ENCODE results near the gene ABHD11. TPM values are rescaled to one million over a fixed set of nuclear protein-coding genes. Genes with fewer than 3 reads are reported as not detected.
A peak's percentile ranks its signal among the peaks of the same experiment; 100 is the strongest.
"Not testable (repeated sequence)": the region's sequence is repeated elsewhere in the genome, so short reads cannot be mapped to it uniquely, and the experiment has no call there.

ABHD11 gene
- total RNA-seq, 1 donor from 2014 or later, result 14.3 TPM

DNA sequence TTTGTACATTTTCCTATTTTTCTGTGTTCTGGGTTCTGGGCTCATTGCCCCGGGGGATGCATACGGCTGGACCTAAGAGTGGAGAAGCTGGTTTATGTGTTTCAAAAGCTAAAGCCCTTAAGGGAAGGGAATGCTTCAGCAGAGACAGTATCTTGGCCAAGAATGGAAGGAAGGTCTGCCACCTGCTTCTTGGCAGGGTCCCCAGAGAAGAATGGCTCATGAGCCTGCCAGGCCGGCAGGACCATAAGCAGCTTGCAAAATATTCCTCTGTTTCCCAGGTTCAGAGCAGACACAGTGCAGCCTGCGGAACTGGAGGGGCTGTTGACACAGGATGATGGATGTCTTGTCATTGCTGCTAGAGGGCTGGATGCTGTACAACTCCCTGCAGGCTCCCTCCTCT, 7.8 kb upstream of the ABHD11 start:
- DNase-seq (ENCODE audit: extremely low read depth, low read depth, low spot score), result no peak

DNA sequence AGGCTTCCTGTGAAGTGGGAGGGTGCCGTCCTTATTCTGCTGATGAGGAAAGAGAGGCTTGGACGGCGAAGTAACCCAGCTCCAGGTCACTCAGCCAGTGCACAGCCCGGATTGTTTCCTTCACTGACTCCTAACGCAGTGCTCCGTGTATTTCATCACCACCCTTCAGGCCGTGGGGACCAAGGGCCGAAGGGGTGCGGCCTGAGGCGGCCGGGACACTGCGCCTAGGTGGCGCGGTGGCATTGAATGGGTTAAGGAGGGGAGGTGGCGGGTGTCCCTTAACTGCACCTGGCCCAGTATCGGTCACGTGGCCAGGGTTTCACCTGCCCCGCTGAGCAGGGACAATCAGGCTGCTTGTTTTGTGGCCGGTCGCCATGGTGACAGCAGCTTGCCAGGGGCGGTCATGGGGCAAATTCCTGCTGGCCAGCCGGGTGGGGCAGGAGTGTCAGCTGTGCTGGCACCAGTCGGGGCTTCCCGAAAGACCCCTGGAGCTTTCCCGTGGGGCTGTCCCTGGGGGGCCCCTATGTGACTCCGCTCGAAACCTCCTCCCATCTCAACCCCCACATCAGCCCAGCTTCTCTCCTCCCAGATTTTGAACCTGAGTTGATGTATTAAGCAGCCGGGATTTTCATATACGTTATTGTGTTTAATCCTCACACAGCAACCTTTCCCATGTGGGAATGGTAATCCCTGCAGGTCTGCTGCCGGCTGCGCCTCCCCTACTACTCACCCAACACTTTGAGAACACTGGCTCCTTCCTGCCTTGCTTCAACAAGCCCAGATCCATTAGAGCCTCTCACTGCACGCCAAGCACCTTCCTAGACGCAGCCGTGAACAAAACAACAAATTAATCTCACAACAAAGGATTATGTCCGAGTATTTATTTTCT, 4.4 kb upstream of the ABHD11 start:
- no peak for DNase-seq (ENCODE audit: extremely low read depth, low read depth, low spot score)

DNA sequence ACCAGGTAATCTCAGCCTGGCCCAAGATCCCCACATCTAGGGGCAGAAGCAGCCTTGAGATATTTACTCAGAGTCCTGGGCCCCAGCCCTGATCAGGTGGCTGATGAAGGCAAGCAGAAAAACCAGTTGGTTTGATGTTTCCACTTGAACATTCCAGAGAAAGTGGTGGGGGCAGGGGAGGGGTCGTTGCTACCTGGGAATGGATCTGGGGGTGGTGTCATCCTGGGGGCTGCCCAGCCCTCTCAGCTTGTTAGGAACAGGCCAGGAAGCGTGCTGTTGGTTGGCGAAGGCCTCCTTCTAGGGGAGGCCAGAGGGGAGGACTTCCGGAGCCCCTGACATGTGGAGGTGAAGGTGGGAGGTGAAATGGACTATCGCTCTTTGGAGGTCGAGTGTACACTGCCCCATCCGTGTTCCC, 3.7 kb upstream of the ABHD11 start:
- DNase-seq (ENCODE audit: extremely low read depth, low read depth, low spot score), result no peak

DNA sequence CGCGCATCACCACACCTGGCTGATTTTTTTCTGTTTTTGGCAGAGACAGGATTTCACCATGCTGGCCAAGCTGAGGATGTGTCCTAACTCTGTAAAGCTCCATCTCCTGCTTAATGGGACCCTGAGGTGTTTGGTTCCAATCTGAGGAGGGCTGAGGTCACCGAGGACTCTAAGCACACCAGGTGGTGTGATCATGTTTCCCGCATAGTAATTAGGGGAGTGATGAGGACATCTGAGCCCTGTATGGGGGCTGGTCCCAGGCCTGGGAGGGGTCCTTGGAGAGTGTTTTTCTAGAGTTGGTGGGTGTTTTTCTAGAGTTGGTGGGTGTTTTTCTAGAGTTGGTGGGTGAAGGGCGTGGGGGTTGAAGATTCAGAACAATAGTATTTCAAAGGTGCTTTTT, 3.0 kb upstream of the ABHD11 start:
- no peak for DNase-seq (ENCODE audit: extremely low read depth, low read depth, low spot score)

DNA sequence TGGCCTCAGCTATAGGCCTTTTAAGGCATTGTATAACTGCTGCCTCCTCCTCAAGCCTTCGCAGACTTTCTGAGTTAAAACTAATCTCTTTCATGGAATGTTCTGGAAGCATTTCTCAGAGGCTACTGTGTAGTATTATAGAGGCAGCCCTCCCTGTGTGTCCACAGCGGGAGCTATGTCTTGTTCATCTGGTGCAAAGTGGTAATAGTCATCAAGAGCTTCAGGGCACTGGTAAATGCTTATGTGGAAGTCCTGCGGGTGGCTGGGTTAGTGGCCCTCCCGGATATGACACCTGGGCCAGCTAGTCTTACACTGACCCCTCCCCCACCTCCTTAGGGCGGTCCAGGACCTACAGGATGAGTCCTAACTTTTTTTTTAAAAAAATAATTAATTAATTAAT, 2.2 kb upstream of the ABHD11 start:
- no peak for DNase-seq (ENCODE audit: extremely low read depth, low read depth, low spot score)

DNA sequence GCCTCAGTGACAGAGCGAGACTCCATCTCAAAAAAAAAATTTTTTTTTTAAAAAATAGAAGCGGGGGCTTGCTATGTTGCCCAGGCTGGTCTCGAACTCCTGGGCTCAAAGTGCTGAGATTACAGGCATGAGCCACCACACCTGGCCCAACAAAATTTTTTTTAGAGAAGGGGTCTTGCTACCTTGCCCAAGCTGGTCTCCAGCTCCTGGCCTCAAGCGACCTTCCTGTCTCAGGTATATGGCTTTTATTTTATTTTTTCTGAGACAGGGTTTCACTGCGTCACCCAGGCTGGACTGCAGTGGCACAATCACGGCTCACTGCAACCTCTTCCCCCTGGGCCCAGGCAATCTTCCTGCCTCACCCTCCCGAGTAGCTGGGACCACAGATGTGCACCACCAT, 1.6 kb upstream of the ABHD11 start:
- DNase-seq (ENCODE audit: extremely low read depth, low read depth, low spot score), result no peak

DNA sequence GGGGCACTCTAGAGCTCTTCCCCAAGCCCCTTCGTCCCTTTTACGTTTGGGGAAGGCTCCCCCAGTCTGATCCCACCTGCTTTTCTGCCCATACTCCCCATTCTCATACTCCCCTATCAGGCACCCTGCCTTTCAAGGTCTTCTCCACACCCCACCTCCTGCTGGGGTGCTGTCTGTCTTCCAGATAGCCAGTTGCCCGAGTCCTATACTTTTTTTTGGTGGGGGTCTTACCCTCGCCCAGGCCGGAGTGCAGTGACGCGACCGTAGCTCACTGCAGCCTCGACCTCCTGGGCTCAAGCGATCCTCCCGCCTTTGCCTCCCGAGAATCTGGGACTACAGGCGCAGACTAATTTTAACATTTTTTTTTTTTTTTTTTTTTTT, 775 bp upstream of the ABHD11 start:
- no peak for DNase-seq (ENCODE audit: extremely low read depth, low read depth, low spot score)

DNA sequence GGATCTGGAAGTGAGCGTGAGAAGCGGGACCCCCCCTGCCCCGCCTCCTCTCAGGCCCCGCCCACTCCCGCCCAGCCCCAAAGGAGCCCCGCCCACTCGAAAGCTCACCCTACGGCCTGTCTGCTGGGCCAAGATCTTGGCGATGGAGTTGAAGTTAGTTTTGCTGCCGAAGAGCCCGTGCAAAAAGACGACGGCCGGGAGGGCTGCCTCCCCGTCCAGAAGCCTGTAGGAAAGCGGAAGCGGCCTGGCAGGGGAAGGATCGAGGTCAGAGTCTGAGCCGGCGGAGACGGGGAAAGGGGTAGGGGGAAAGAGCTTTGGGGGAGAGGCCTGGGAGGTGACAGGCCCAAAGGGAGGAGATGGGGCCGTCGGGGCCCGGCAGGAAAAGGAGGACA, 386 bp downstream of the ABHD11 start:
- DNase-seq (ENCODE audit: extremely low read depth, low read depth, low spot score), result no peak

DNA sequence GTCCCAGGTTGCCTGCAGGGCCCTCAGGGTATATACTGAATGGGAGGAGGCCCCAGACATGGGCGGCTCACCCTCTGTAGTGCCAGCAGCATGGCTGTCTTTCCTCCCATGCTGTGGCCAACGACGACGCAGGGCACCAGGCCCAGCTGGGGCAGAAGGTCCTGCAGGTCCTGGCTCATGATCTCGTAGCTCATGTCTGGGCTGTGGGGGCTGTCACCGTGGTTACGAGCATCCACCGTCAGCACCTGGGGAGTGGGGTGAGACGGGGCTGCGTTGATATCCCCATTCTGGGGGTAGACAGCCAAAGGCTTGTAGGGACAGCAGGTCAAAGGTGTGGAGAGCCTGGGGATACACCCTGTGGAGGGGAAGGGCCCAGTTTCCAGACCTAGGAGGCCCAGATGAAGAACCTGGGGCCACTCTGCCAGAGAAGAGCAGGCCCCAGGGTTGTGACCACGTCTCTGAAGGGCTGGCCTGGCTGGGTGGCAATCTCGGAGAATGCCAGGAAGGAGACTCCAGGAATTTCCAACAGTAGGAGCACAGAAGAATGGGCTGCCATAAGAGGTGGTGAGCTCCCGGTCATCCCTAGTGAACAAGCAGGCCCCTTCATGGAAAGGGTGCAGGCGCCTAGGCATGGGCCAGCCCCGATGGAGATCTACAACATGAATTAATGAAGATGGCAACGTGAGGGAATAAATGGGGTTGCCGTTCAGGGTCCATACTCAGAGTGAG, 947 bp downstream of the ABHD11 start:
- no peak for DNase-seq (ENCODE audit: extremely low read depth, low read depth, low spot score)

DNA sequence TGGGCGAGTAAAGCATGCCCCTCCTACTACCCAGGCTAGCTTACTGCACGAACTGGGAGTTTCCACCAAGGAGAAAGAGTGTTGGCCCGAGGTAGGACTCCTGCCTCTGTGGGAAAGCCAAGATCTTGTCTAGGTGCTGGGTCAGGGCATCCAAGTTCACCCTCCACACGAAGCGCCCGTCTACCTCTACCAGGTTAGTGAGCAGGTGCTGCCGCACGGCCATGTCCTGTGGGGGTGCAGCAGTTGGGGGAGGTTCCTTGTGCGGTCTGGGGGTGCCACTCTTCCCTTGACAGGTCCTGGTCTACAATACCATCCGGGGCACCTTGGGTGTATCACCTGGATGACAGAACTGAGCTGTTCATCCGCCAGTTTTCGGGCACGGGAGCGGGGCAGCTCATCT, 1.7 kb downstream of the ABHD11 start:
- no peak for DNase-seq (ENCODE audit: extremely low read depth, low read depth, low spot score)

DNA sequence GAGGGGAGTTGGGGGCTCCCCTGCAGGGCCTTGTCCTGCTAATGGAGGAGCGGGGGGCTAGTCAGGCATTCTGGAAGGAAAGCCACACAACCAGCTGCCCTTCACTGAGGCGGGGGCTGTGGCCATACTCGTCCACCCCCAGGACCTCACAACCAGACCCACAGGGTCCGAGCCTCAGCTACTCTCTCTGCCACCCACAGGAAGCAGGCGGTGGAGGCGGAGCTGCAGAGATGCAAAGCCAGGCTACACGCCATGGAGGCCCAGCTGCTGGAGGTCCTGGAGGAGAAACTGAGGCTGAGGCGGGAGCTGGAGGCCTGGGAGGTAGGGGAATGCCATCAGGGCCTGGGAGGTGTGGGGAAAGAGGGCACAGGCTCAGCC, 3.1 kb downstream of the ABHD11 start:
- no peak for DNase-seq (ENCODE audit: extremely low read depth, low read depth, low spot score)

DNA sequence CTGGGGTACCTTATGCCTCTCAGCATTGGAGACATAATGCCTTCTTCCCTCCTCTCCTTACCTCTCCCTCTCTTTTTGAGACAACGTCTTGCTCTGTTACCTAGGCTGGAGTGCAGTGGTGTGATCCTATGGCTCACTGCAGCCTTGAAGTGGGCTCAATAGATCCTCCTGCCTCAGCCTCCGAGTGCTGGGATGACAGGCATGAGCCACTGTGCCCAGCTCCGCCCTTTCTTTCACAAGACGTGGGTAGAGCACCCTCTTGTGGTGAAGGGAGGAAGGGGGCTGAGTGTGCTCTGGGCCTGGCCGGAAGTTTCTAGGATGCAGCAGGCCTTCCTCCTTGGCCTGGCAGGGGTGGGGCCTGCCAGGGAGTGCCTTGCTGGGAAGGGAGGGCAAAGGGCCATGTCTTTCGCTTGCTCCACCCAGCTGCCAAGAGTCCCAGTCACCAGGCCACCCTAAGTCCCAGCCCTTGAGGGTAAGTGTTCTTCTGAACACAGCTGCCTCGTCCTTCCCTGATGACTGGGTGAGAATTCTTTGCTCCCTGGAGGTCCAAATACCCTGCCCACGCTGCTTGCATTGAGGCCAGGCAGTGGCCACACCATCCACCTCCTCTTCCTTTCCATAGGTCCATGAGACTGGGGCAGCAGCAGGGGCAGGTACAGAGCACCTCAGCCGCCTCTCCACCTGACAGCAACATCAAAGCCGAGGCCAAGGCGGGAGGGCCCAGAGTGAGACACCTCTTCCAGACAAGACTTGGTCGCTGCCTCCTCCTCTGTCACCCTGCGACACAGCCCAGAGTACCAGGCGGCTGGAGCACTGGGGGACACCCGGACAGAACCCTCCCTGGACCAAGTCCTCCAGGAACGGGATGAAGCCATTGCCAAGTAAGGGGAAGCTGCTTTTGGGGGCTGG, 3.7 kb downstream of the ABHD11 start:
- peak; percentile 69 for DNase-seq (ENCODE audit: extremely low read depth, low read depth, low spot score)

DNA sequence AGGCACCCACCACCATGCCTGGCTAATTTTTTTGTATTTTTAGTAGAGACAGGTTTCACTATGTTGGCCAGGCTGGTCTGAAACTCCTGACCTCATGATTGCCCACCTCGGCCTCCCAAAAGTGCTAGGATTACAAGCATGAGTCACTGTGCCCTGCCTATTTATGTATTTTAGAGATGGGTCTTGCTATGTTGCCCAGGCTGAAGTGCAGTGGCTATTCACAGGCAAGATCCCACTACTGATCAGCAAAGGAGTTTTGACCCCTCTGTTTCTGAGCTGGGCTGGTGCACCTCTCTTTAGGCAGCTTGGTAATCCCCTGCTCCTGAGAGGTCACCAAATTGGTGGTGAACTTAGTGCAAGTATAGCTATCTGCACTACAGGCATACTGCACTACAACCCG, 6.2 kb downstream of the ABHD11 start:
- DNase-seq (ENCODE audit: extremely low read depth, low read depth, low spot score), result no peak

DNA sequence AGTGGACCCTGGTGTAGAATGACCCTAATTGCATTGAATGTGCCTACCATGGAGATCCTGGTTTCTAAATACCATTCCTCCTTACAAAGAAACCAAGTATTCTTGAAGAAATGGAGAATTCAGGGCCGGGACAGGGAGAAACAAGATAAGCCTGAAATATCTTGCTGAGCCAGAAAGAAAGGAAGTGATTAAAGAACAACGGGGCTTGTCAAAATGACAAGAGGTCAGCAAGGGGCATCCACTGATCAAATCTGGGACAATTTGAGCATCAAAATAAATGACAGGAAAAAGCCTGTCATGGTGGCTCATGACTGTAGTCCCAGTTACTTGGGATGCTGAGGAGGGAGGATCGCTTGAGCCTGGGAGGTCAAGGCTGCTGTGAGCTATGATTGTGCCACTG, 8.1 kb downstream of the ABHD11 start:
- no peak for DNase-seq (ENCODE audit: extremely low read depth, low read depth, low spot score)

DNA sequence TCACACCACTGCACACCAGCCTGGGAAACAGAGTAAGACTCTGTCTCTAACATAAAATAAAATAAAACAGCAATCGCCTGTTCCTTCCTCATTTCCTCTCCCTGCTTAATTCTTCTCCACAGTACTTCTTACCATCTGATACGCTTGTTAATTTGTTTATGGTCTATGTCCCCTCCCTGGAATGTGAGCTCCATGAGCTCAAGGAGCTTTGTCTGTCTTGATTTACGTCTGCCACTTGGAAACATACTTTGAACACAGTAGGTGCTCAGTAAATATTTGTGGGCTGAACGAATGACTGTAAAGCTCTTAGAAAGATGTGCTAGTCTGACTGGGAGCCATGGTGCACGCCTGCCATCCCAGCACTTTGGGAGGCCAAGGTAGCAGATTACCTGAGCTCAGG, 10.1 kb downstream of the ABHD11 start:
- no peak for DNase-seq (ENCODE audit: extremely low read depth, low read depth, low spot score)

DNA sequence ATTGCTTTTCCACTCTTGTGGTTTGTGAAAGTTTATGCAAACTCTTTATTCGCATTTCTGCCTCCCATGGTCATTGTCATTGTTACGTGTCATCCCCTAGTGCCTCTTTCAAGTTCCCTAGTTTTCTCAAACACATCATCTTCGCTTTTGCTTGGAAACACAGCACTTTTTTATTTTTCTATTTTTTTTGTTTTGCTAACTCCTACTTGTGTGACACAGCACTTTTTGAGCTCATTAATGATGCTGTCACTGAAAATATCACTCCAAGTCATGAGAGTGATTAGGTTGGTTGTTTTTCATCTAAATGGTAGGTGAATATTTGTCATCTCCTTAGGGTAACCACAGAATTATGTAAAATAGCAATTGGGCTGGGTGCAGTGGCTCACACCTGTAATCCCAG, 10.7 kb downstream of the ABHD11 start:
- DNase-seq (ENCODE audit: extremely low read depth, low read depth, low spot score), result no peak

DNA sequence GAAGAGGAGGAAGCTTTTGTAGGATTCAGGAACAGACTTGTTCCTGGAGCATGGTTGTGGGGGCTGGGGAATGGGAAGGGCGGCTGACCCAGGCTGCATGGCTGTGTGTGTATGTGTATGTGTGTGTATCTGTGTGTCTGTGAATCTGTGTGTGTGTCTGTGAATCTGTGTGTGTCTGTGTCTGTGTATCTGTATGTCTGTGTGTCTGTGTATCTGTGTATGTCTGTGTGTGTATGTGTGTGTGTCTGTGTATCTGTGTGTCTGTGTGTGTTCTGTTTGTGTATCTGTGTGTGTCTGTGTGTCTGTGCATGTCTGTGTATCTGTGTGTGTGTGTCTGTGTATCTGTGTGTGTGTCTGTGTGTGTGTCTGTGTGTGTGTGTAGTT, 12.5 kb downstream of the ABHD11 start:
- no peak for DNase-seq (ENCODE audit: extremely low read depth, low read depth, low spot score)

DNA sequence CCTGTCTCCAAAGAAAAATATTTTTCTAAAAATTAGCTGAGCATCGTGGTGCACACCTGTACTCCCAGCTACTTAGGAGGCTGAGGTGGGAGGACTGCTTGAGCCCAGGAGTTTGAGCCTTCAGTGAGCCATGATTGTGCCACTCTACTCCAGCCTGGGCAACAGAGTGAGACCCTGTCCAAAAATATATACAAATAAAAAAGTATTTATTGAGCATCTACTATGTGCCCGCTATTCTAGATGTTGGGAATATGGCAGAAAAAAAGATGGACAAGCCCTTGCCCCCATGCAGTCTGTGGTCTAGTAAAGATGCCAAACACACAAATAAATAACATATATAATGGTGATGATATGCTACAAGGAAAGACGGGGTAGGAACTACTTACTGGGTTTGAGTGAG, 14.8 kb downstream of the ABHD11 start:
- no peak for DNase-seq (ENCODE audit: extremely low read depth, low read depth, low spot score)

DNA sequence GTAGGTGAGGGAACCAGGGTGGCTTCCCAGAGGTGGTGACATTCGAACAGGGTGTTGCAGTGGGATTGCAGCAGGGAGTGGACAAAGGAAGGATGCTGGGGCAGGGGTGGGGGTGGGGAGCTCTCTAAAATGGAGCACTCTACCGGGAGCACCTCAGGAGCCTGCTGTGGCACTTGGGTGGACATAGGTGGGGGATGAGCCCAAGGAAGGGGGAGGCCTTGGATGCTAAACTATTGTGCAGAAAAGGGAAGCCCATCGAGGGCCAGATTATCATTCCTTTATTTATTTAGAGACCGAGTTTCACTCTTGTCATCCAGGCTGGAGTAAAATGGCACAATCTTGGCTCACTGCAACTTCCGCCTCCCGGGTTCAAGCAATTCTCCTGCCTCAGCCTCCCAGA, 15.8 kb downstream of the ABHD11 start:
- DNase-seq (ENCODE audit: extremely low read depth, low read depth, low spot score), result no peak

DNA sequence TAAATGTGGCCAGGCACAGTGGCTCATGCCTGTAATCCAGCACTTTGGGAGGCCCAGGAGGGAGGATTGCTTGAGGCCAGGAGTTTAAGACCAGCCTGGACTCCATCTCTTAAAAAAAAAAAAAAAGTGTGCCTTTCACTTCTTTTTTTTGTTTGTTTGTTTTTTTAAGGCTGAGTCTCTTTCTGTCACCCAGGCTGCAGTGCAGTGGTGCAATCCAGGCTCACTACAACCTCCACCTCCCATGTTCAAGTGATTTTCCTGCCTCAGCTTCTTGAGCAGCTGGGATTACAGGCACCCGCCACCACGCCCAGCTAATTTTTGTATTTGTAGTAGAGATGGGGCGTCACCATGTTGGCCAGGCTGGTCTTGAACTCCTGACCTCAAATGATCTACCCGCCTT, 16.4 kb downstream of the ABHD11 start:
- DNase-seq (ENCODE audit: extremely low read depth, low read depth, low spot score), result not testable (repeated sequence)

DNA sequence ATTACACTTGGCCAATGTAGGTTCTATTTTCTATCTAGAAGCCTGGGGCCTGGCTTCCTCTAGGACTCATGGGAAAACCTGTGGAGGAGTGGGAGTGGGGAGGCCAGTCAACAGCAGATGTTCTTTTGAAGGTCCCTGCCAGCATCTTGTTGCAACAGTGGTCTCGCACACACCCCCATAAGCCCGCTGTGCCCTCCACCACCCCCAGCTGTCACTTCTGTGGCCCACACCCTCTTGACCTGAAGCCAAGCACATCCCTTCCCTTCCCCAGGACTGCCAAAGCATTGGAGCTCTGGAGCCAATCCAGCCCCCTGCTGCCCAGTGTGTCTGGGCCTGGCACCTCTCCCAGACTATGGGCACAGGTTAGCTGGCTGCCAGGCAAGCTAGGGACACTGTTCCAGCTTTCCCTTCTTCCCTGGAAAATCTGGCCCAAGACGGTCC, 17.2 kb downstream of the ABHD11 start:
- DNase-seq (ENCODE audit: extremely low read depth, low read depth, low spot score), result no peak

All from glomerular endothelial cell (primary cell).